GM10266 (cell line): ENCODE data around the gene MBD1.
"Not testable (repeated sequence)": the region's sequence is repeated elsewhere in the genome, so short reads cannot be mapped to it uniquely, and the experiment has no call there.

ENCODE experiments used
- DNase-seq: peaks from one replicate; pipeline ENCODE4 v3.0.0; 2012; ENCODE audit errors: extremely low spot score
- TF ChIP-seq, protein P1 (sequence below): IDR thresholded peaks from 2 replicates; pipeline ENCODE4 v1.5.1; 2012; ENCODE audit warnings: mild to moderate bottlenecking, low read depth; ENCODE audit not compliant: control insufficient read depth, insufficient read depth; ENCODE audit errors: missing control alignments

MBD1 gene

GRCh38 chr18:50313031-50313607 is 31.8 kb upstream of the MBD1 start:
- TF ChIP-seq, protein P1, sequence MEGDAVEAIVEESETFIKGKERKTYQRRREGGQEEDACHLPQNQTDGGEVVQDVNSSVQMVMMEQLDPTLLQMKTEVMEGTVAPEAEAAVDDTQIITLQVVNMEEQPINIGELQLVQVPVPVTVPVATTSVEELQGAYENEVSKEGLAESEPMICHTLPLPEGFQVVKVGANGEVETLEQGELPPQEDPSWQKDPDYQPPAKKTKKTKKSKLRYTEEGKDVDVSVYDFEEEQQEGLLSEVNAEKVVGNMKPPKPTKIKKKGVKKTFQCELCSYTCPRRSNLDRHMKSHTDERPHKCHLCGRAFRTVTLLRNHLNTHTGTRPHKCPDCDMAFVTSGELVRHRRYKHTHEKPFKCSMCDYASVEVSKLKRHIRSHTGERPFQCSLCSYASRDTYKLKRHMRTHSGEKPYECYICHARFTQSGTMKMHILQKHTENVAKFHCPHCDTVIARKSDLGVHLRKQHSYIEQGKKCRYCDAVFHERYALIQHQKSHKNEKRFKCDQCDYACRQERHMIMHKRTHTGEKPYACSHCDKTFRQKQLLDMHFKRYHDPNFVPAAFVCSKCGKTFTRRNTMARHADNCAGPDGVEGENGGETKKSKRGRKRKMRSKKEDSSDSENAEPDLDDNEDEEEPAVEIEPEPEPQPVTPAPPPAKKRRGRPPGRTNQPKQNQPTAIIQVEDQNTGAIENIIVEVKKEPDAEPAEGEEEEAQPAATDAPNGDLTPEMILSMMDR = no peak
- DNase-seq = no peak

- DNase-seq = peak; percentile 38
- TF ChIP-seq, protein P1 = no peak
Measured at GRCh38 chr18:50312296-50313030, 31.1 kb upstream of the MBD1 start.

- DNase-seq = no peak
- TF ChIP-seq, protein P1 = no peak
Measured at GRCh38 chr18:50311650-50312049, 30.3 kb upstream of the MBD1 start.

DNA sequence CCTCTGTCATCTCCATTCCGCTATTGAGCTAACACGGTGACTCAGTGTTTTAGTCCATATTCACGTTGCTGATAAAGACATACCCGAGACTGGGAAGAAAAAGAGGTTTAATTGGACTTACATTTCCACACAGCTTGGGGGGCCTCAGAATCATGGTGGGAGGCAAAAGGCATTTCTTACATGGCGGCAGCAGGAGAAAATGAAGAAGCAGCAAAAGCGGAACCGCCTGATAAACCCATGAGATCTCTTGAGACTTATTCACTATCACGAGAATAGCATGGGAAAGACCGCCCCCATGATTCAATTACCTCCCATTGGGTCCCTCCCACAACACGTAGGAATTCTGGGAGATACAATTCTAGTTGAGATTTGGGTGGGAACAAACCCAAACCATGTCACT is 28.8 kb upstream of the MBD1 start:
- TF ChIP-seq, protein P1 = no peak

GRCh38 chr18:50308851-50309250 is 27.5 kb upstream of the MBD1 start:
- not testable (repeated sequence) for DNase-seq

More for the DNA sequence above, 28.8 kb upstream of the MBD1 start:
- DNase-seq = no peak

GRCh38 chr18:50307738-50308470 is 26.6 kb upstream of the MBD1 start:
- TF ChIP-seq, protein P1 = no peak
- peak; percentile 97 for DNase-seq

DNA sequence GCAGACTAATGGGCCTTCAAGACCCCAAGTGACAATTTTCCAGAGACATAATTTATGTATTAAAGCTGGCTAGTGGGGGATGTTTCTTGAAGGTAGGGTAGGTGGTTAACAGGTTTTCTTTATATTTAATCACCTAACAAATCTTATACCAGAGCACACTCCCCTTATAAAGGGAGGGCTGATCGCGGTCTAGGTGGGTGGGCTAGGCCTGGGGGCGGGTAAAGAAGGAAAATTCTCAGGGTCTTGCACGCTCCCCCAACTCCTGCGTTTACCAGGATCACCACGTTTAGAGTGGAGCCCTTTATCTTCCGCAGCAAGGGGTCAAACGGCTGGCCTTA is 26.0 kb upstream of the MBD1 start:
- TF ChIP-seq, protein P1 = no peak
- DNase-seq = no peak
